GM19035 (cell line): ENCODE measurements around the gene ANKRD53.

Experiments used
- ATAC-seq: cut with Tn5 transposase; IDR thresholded peaks from one replicate; pipeline ENCODE4 v1.9.1; 2021; ENCODE audit not compliant: unreplicated experiment

Gene ANKRD53

GRCh38 chr2:70964133-70964532, 14.3 kb upstream of the ANKRD53 start:
- ATAC-seq: no peak

GRCh38 chr2:70964596-70965386, 13.6 kb upstream of the ANKRD53 start:
- ATAC-seq: peak; percentile 91

DNA sequence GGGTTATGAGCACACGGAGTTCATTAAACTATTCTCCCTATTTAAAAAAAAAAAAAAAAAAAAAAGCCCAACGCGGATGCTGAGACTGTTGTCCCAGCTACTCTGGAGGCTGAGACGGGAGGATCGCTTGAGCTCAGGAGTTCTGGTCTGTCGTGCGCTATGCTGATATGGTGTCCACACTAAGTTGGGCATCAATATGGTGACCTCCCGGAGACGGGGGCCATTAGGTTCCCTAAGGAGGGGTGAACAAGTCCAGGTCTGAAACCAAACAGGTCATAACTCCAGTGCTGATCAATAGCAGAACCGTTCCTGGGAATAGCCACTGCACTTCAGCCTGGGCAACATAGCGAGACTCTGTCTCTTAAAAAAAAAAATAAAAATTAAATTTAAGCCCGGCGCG, 12.9 kb upstream of the ANKRD53 start:
- no peak for ATAC-seq

DNA sequence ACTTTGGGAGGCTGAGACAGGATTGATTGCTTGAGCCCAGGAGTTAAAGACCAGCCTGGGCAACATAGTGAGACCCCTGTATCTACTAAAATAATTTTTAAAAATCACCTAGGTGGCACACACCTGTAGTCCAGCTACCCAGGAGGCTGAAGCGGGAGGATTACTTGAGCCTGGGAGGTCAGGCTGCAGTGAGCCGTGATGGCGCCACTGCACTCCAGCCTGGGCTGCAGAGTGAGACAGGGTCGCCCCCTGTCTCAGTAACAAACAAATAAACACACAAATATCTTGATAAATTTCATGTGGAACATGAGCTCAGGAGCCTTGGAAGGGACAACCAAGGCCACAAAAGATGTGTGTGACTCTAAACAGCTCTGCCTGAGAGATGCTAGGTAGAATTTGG, 11.7 kb upstream of the ANKRD53 start:
- no peak for ATAC-seq

DNA sequence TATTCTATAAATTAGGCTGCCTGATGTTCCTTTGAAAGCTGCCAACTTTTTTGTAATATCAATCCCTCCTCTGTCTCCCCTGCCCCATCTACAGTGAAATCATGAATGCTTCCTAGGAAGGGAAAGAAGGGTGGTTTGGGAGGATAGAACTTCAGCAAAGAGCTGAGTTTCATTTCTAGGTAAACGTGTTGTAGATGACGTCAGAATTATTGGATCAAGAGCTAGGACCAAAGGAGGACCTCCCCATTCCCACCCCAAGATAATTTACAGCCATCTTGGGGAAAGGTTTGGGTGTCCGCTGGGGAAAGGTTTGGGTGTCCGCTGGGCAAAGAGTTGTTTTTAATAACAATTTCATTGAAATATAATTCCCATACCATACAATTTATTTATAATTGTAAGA, 11.2 kb upstream of the ANKRD53 start:
- no peak for ATAC-seq

DNA sequence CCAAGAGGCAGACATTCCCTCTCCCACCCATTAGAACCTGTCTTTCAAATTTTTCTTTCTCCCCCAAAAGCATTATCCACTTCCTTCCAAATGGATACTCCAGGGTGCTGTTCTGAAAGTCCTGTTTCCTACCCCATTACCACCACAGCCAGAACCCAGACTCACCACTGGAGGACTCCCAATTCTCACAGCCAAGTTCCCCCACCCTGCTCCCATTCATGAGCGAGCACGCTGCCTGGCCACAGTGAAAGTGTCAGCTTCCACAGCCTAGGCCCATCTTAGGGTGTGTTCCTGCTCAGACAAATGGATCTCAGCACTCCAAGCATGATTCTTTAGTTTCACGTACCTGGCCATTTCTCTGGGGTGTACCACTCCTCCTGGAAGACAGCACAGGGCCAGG, 3.8 kb upstream of the ANKRD53 start:
- ATAC-seq: no peak

DNA sequence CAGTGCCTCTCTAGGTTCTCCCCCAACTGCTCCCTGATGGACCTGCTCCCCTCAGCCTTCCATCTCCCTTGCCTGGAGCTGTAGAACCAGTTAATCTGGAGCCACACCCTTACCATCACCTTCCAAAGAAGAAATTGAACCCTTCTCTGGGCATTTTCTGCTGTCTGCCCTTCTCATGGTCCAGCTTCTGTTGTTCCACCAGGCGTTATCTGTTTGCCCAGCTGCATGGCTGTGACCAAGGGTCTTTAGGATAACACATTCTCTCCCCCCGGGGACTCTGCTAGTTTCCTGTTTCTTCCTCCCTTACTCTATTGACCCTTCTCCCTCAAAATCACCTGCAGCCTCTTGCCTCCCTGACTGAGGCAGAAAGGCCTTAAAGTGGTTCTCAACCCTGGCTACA, 3.2 kb upstream of the ANKRD53 start:
- no peak for ATAC-seq

DNA sequence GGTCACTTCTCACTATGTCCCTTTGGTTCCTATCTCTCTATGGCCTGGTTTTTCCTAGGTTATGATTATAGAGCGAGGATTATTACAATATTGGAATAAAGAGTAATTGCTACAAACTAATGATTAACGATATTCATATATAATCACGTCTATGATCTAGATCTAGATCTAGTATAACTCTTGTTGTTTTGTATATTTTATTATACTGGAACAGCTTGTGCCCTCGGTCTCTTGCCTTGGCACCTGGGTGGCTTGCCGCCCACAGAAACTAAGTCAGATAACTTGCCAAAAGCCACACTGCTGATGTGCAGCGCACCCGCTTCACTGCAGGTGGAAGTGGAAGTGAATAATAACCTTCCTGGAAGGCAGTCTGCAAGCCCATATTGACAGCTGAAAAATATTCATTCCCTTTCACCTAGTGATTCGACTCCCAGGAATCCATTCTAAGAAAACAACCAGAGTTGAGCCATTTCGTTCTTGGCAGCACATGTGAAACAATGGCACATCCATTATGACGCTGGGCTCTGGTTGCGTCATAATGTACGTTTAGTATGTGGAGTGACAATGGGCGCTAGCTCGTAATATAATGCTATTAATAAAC, 725 bp upstream of the ANKRD53 start:
- no peak for ATAC-seq

DNA sequence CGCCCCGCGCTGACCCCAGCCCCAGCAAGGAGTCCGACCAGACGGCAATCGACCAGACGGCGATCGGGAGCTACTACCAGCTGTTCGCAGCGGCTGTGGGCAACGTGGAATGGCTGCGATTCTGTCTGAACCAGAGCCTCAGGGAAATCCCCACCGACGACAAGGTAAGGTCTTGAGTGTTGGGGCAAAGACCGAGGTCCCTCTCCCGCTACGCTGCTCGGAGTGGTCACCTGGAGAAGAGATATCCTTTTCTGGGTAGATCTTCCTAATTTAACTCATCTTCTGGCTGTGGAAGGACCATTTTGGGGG, 704 bp downstream of the ANKRD53 start:
- no peak for ATAC-seq

GRCh38 chr2:70979626-70980025, 1.2 kb downstream of the ANKRD53 start:
- no peak for ATAC-seq

- ATAC-seq: no peak
Observed at GRCh38 chr2:70981421-70981820, 3.0 kb downstream of the ANKRD53 start.

- no peak for ATAC-seq
Observed at GRCh38 chr2:70981866-70982810, 3.7 kb downstream of the ANKRD53 start.

DNA sequence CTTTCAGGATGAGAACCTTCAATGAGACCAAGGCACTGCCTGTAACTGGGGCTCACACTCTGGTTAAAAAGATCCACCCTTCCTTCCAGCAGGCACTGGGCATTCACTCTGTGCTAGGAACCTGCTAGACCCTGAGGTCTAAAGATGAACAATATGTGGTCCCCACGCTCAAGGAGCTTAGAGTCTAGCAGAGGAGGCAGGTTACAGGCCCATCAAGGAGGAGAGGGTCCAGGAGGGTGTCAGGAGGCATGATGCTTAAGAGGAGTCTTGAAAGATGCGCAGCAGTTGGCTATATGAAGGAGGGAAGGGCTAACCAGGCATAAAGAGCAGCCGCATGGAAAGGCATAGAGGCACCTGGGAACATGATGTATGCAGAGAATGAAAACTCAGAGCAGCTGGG, 4.5 kb downstream of the ANKRD53 start:
- no peak for ATAC-seq

DNA sequence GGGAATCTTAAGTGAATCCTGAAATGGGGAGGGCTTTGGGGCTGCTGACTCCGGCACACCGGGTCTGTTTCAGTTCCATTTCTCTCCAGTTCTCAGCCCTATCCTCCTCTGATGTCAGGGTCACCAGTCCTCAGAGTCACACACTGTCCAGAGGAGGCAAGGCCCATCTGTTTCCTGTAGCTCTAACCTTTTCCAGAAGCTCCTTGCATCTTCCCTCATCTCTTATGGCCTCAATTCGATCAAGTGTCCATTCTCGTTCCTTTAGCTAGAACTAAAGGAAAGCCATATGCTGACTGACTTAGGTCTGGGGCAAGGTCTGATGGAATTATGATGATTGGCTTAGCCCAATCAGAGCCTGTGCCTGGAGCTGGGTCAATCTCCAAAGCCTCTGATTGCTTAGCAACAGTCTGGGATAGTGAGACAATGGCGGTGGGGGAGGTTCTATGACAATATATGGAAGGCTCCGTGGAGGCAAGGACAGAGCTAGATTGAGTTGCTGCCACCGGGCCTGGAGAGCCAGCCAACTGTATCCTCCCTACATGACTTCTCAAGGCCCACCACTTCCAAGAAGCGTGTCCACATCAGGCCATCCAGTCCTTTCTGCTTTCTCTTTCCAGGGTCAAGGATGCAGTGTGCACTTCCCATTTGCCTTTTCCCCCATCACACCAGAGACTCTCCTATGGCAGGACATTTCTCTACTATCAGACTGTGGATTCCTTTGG, 5.2 kb downstream of the ANKRD53 start:
- no peak for ATAC-seq

DNA sequence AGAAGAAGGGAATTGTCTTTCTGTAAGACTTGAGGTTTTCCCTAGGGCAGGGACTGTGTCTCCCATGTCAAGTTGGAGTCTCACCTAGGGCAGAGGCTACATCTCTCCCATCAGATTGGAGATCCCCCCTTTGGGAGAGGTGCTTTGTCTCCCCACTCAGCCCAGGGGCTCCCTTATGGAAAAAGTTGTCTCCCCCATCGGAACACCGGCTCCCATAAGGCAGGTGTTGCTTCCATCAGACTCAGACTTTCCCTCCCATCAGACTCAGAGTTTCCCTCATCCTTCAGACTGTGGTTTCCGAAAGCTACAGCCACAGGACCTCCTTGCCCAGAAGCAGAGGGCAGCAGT, 5.8 kb downstream of the ANKRD53 start:
- ATAC-seq: no peak

DNA sequence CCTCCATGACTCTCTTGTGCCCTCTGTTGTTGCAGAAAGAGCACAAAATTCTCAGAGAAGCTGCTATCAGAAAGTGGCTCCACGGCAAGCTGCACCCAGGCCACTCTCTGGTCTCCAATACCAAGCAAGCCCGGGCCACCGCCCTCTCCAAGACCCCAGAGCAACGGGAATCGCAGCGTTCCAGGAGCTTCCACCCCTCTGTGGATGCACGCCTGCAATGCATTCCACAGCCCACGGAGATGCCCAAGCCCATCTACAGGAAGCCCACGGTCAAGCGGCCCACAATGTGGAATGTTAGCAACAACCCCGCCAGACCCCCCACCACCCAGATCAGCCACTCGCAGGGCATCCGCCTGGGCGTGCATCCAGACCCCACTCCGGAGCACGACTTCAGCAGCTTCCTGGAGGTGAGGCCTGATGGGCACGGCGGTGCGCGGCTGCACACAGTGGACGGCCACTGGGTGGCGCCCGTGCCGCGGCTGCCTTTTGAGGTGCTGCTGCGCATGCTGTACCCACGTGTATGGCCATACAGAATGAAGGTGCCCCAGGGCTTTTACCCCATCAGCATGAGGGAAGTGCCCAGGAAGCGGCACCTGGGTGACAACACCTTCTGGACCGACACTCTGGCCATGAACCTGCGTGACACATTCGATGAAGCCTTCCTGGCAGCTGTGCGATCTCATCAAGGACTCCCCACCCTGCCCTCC, 6.3 kb downstream of the ANKRD53 start:
- ATAC-seq: peak; percentile 93

- ATAC-seq: no peak
Observed at GRCh38 chr2:70985283-70985688, 6.9 kb downstream of the ANKRD53 start.

DNA sequence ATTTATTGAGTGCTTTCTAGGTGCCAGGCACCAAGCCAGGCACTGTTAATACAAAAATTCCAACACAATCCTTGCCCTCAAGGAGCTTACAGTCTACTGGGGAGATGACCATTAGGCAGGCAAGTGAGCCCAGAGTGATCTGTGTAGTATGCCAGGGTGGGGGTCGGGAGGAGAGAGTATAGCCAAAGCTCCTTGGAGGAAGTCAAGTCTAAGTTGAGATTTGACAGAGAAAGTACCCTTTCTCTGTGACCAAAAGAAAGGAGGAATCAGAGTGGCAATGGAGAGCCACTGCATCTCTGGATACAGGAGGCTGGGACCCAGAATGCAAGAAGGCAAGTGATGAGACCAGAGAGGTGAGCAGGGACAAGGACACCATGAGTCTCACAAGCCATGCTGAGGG, 7.5 kb downstream of the ANKRD53 start:
- no peak for ATAC-seq

GRCh38 chr2:70986499-70987189, 8.2 kb downstream of the ANKRD53 start:
- no peak for ATAC-seq

DNA sequence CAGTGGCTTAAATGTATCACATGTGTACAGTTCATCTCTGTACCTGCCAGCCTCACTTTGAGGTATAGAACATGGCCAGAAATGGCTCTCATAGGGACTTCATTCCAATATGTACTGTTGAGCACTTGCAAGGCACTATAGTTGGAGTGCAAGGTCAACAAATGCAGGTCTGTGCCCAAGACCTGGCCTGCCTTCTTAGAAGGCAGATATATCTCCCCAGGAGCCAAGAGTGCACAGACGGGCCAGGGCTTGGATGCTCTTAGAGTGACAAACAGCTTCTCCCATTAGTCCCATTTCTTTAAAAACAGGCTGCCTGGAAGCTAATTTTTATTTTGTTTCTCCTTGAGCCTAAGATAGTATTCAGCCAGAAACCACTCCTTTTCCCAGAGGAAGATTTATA, 9.0 kb downstream of the ANKRD53 start:
- ATAC-seq: no peak
